Measurements from ENCODE around the gene RASGEF1C. TPM values are rescaled to one million over a fixed set of nuclear protein-coding genes. Genes with fewer than 3 reads are reported as not detected.

RASGEF1C gene
- total and polyA plus RNA-seq, 2 experiments from 2014 or later: 0.40 to 0.42 TPM

GRCh38 chr5:180115326-180116076 is 93.5 kb downstream of the RASGEF1C start (continued):
- TF ChIP-seq ZNF462 (CRISPR knock-in tag; IDR thresholded peaks at IDR 0.05): no peak

- no peaks in the 10 kb centered on the region; the same call in 2 of the 3 replicates for H3K9me3 Mint-ChIP-seq
- Histone ChIP-seq H3K27ac (ENCODE audit: low read depth) (no peak overlapping the region), H3K36me3 (ENCODE audit: insufficient read depth) (no peaks in the 10 kb centered on the region), H4K20me1 (replicated peaks; ENCODE audit: insufficient read depth) (no peaks in the 10 kb centered on the region), H3K79me2 (replicated peaks; ENCODE audit: insufficient read depth) (no peaks in the 10 kb centered on the region), H3K4me1 (ENCODE audit: insufficient read depth) (no peaks in the 10 kb centered on the region), H3F3A (replicated peaks; ENCODE audit: low read depth) (no peaks in the 10 kb centered on the region), H2AFZ (no peak overlapping the region), H3K9me2 (ENCODE audit: insufficient read depth) (no peaks in the 10 kb centered on the region), H3K27me3 (ENCODE audit: insufficient read depth) (no peaks in the 10 kb centered on the region), H3K4me3 (no peak overlapping the region), H3K4me2 (no peak overlapping the region)
- H3K27ac Mint-ChIP-seq: no peak overlapping the region
- H3K4me3 Mint-ChIP-seq: no peak overlapping the region
- H3K4me1 Mint-ChIP-seq: peaks cover 9% of the 10 kb centered on the region
- no peaks in the 10 kb centered on the region for H3K36me3 Mint-ChIP-seq (ENCODE audit: low read depth)
- no peak for DNase-seq (ENCODE audit: low spot score)
- ATAC-seq: no peak
- H3K27me3 Mint-ChIP-seq (ENCODE audit: insufficient read depth, low read depth, poor library complexity): peaks cover 6% of the 10 kb centered on the region
- no peak for TF ChIP-seq CTCF (conservative IDR thresholded peaks at IDR 0.05; ENCODE audit: low read depth in 2 of 2)
- no peak for TF ChIP-seq NANOG (IDR thresholded peaks at IDR 0.05; ENCODE audit: borderline replicate concordance)
- TF ChIP-seq EZH2 (IDR thresholded peaks at IDR 0.05; ENCODE audit: low read depth, unreplicated experiment): no peak
- TF ChIP-seq ZNF331 (CRISPR knock-in tag; IDR thresholded peaks at IDR 0.05; ENCODE audit: low read depth): no peak
- TF ChIP-seq ZNF462 (CRISPR knock-in tag; IDR thresholded peaks at IDR 0.05): no peak
These were observed 94.6 kb downstream of the RASGEF1C start for GRCh38 chr5:180114304-180115003.

Data from GM23338 (cell line).